ENCODE results near the gene TAGLN. TPM values are rescaled to one million over a fixed set of nuclear protein-coding genes. Genes with fewer than 3 reads are reported as not detected.
A peak's percentile ranks its signal among the peaks of the same experiment; 100 is the strongest.
"Not testable (repeated sequence)": the region's sequence is repeated elsewhere in the genome, so short reads cannot be mapped to it uniquely, and the experiment has no call there.

Gene TAGLN
- total RNA-seq, 1 donor from 2014 or later = 7.7 TPM

DNA sequence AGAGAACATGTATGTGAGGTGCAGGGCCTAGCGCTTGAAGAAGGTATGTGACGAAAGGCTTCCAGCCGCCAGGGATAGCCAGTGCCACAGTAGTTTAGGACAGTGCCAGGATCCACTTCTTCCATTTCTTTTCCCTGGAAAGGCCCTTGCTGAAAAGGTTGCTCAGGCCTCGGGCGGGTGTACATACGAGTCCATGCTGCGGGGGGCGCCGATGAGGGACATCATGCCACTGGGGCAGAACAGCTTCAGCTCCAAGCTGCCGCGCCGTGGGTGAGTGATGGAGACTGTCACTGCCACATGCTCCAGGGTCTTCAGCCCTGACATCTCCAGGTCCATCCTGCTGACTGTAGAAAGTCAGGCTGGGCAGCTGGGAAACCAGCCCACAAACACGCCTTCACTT, 9.5 kb downstream of the TAGLN start:
- H3K36me3 Mint-ChIP-seq (ENCODE audit: low read depth) = peaks cover 15% of the 10 kb centered on the region
- H3K27me3 Mint-ChIP-seq (ENCODE audit: low read depth); DNase-seq (ENCODE audit: low read depth, low spot score); H3K4me3 Mint-ChIP-seq; H3K9me3 Mint-ChIP-seq; H3K27ac Mint-ChIP-seq (ENCODE audit: unreplicated experiment): not testable (repeated sequence)
- peaks cover 19% of the 10 kb centered on the region for H3K4me1 Mint-ChIP-seq

DNA sequence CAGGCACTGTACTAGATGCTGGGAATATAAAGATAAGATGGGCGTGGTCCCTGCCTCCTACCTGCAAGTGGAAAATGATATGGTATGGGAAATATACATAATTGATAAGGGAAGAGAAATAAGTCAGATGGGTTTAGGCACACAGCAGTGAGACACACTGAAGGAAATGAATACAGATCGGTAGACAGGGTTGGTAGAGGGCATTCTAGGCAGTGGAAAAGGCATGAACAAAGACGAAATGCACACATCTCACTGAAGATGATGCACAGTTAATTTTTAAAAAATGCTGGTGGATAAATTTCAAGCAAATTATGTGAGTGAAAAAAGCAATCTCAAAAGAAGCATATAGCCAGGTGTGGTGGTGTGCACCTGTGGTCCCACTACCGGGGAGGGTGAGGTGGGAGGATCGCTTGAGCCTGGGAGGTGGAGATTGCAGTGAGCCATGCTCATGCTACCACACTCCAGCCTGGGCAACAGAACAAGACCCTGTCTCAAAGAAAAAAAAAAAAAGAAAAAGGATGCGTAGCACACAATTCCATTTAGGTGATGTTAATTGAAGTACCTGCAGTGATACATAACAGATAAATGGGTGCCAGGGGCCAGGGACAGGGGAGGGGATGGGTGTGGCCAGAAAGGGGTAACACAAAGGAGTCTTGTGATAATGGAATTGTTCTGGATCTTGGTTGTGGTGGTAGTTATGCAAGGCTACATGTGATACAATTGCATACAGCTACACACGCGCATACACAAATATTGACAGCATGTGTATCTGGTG, 10.4 kb downstream of the TAGLN start:
- not testable (repeated sequence) for H3K27me3 Mint-ChIP-seq (ENCODE audit: low read depth); H3K9me3 Mint-ChIP-seq; H3K27ac Mint-ChIP-seq (ENCODE audit: unreplicated experiment); DNase-seq (ENCODE audit: low read depth, low spot score); H3K4me3 Mint-ChIP-seq
- peaks cover 25% of the 10 kb centered on the region for H3K4me1 Mint-ChIP-seq
- H3K36me3 Mint-ChIP-seq (ENCODE audit: low read depth) = peaks cover 11% of the 10 kb centered on the region

DNA sequence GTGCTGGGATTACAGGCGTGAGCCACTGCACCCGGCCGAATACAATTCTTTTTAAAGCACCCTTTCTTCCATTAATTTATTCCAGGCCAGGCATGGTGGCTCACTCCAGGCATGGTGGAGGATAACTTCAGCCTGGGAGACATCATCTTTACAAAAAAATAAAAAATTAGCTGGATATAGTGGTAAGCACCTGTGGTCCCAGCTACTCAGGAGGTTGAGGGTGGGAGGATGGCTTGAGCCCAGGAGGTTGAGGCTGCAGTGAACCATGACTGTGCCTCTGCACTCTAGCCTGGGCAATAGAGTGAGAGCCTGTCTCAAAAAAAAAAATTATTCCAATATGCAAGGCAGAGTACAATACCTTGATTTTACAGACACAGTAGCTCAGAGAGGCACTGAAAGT, 11.4 kb downstream of the TAGLN start:
- no peak for DNase-seq (ENCODE audit: low read depth, low spot score)
- Mint-ChIP-seq H3K4me3 (no peak overlapping the region), H3K9me3 (no peaks in the 10 kb centered on the region), H3K36me3 (ENCODE audit: low read depth) (peaks cover 11% of the 10 kb centered on the region), H3K27me3 (ENCODE audit: low read depth) (no peaks in the 10 kb centered on the region), H3K4me1 (peaks cover 30% of the 10 kb centered on the region), H3K27ac (ENCODE audit: unreplicated experiment) (no peak overlapping the region)
- TF ChIP-seq, protein P1, sequence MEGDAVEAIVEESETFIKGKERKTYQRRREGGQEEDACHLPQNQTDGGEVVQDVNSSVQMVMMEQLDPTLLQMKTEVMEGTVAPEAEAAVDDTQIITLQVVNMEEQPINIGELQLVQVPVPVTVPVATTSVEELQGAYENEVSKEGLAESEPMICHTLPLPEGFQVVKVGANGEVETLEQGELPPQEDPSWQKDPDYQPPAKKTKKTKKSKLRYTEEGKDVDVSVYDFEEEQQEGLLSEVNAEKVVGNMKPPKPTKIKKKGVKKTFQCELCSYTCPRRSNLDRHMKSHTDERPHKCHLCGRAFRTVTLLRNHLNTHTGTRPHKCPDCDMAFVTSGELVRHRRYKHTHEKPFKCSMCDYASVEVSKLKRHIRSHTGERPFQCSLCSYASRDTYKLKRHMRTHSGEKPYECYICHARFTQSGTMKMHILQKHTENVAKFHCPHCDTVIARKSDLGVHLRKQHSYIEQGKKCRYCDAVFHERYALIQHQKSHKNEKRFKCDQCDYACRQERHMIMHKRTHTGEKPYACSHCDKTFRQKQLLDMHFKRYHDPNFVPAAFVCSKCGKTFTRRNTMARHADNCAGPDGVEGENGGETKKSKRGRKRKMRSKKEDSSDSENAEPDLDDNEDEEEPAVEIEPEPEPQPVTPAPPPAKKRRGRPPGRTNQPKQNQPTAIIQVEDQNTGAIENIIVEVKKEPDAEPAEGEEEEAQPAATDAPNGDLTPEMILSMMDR (conservative IDR thresholded peaks at IDR 0.05) = no peak

DNA sequence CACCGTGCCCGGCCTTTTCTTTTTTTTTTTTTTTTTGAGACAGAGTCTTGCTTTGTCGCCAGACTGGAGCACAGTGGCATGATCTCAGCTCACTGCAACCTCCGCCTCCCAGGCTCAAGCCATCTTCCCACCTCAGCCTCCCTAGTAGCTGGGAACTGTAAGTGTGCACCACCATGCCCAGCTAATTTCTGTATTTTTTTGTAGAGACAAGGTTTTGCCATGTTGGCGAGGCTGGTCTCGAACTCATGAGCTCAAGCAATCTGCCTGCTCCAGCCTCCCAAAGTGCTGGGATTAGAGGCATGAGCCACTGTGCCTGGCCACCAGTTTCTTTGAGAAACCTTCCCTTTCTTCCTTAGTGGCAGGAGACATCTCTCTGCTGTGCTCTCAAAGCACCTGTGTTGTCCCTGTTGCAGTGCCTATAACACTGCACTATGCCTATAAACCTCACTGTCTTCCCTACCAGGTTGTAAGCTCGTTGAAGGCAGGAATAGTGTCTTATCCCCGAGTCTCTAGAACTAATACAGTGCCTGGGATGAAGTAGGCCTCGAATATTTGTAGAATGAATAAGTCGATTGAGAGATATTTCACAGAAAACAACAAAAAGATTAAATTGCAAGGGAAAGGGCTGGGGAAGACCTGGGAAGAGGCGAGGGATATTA, 13.7 kb downstream of the TAGLN start:
- Mint-ChIP-seq H3K27ac (ENCODE audit: unreplicated experiment) (peak overlapping the region; percentile 1), H3K4me3 (no peak overlapping the region), H3K36me3 (ENCODE audit: low read depth) (peaks cover 11% of the 10 kb centered on the region), H3K27me3 (ENCODE audit: low read depth) (no peaks in the 10 kb centered on the region), H3K9me3 (no peaks in the 10 kb centered on the region), H3K4me1 (peaks cover 30% of the 10 kb centered on the region)
- DNase-seq (ENCODE audit: low read depth, low spot score) = no peak
- TF ChIP-seq, protein P1 (conservative IDR thresholded peaks at IDR 0.05) = no peak

DNA sequence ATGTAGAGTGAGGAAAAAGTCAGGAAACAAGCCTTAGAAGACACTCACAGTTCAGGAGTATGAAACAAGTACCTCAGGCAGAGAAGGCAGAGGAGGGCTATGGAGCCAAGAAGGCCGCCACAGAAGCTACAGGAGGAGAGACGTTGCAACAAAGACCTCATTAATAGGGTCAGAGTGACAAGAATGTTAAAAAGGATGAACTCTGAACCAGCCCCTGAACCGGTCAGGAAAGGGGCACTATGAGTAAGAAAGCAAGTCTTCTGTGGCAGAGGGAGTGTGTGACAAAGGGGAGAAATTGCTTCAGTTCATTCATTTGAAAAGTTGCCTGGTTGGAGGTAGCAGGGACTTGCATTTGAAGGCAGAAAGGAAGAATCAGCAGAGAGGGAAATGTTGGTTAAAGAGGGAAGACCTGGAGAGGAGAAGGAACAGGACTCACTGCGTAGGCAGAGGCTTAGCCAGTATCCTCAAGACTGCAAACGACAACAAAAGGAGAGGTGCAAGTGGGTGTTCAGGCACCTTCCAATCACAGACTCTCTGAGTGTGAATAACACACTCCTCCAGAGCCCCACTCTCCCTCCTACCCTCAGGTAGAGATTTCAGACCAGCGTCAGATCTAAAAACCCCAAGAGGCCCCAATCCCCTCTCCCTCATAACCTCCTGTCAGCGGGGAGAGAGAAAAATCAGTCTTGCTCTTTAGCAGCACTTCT, 15.4 kb downstream of the TAGLN start:
- Mint-ChIP-seq H3K9me3 (no peaks in the 10 kb centered on the region), H3K27ac (ENCODE audit: unreplicated experiment) (peak overlapping the region; percentile 73), H3K27me3 (ENCODE audit: low read depth) (no peaks in the 10 kb centered on the region), H3K36me3 (ENCODE audit: low read depth) (peaks cover 13% of the 10 kb centered on the region), H3K4me1 (peaks cover 41% of the 10 kb centered on the region), H3K4me3 (peak overlapping the region; percentile 42)
- TF ChIP-seq, protein P1 (conservative IDR thresholded peaks at IDR 0.05) = no peak
- no peak for DNase-seq (ENCODE audit: low read depth, low spot score)

DNA sequence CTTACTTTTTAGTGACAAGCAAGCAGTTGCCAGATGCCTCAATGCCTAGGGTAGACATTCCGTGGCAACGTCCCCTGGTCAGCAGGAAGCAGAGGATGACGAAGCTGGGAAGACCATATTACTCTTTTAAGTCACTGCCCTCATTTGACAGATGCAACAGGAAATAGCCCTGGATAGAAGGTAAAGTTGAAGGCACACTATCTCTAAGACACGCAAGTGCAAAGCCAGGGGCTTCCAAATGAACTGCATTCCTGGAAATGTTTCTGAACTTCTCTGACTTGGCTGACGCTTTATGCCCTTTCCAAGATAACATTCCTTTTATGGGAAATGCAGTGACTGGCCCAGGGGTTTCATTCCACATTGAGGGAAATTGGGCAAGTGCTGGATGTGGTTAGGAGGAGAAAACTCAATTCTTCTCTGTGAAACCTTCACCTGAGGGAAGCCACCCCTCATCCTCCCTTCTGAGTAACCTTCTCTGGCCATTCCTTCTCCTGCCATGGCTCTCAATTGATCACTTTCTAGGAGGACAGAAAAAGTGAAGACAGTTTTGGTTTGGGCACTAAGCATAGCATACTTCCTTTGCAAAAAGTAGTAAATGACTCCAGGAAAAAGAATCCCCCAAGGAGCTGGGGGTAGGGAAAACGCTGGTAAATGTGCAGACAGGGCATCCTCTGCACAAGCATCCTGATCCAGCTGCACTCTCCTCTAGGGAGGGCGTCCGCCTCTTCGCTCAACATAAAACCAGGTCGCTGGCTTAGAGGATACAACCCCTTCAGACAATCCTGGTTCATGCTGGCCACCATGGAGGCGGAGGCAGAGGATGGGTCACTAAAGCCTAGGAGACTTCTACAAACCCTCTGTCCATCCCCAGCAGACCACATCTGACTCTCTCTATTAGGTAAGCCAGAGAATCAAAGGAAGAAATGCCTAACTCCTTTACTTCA, 18.2 kb downstream of the TAGLN start:
- Mint-ChIP-seq H3K4me3 (peak overlapping the region; percentile 38), H3K9me3 (no peaks in the 10 kb centered on the region), H3K4me1 (peaks cover 31% of the 10 kb centered on the region), H3K27me3 (ENCODE audit: low read depth) (no peaks in the 10 kb centered on the region), H3K36me3 (ENCODE audit: low read depth) (peaks cover 6% of the 10 kb centered on the region), H3K27ac (ENCODE audit: unreplicated experiment) (no peak overlapping the region)
- DNase-seq (ENCODE audit: low read depth, low spot score) = no peak
- TF ChIP-seq, protein P1 (conservative IDR thresholded peaks at IDR 0.05) = no peak

All from neural crest cell (in vitro differentiated cells).